Endodermal cell (in vitro differentiated cells): ENCODE measurements around the gene TMPRSS2. TPM values are rescaled to one million over a fixed set of nuclear protein-coding genes. Genes with fewer than 3 reads are reported as not detected.
A peak's percentile ranks its signal among the peaks of the same experiment; 100 is the strongest.
"Not testable (repeated sequence)": the region's sequence is repeated elsewhere in the genome, so short reads cannot be mapped to it uniquely, and the experiment has no call there.

Source experiments
- DNase-seq: peaks from one replicate; pipeline ENCODE4 v3.0.0-alpha.2; 2017
- H3K27ac ChIP-seq: 2 replicates; pipeline ENCODE4 v1.5.1; 2013; ENCODE audit warnings: mild to moderate bottlenecking, low read depth, low read length, moderate library complexity
- H3K27me3 ChIP-seq: 2 replicates; pipeline ENCODE4 v1.6.1; 2013; ENCODE audit warnings: mild to moderate bottlenecking, low read length, moderate library complexity; ENCODE audit not compliant: insufficient read depth, control insufficient read depth, poor library complexity, severe bottlenecking
- H3K36me3 ChIP-seq: 2 replicates; pipeline ENCODE4 v1.7.0; 2013; ENCODE audit warnings: mild to moderate bottlenecking, low read length, moderate library complexity; ENCODE audit not compliant: control insufficient read depth, insufficient read depth
- H3K4me1 ChIP-seq: one replicate; pipeline ENCODE4 v1.7.0; 2013; ENCODE audit warnings: low read length; ENCODE audit not compliant: control insufficient read depth, insufficient read depth
- H3K4me3 ChIP-seq: 2 replicates; pipeline ENCODE4 v1.5.1; 2013; ENCODE audit warnings: mild to moderate bottlenecking, low read length, moderate library complexity
- H3K9ac ChIP-seq: 2 replicates; pipeline ENCODE4 v1.6.1; 2013; ENCODE audit warnings: mild to moderate bottlenecking, low read length, moderate library complexity; ENCODE audit not compliant: poor library complexity, severe bottlenecking; ENCODE audit errors: extremely low read depth
- H3K9me3 ChIP-seq: 2 replicates; pipeline ENCODE4 v1.6.1; 2013; ENCODE audit warnings: mild to moderate bottlenecking, low read length, moderate library complexity; ENCODE audit not compliant: control insufficient read depth
- H3K27ac Mint-ChIP-seq: 2 replicates; pipeline ENCODE4 v1.8.0; 2020; ENCODE audit warnings: mixed read lengths
- H3K27me3 Mint-ChIP-seq: 2 replicates; pipeline ENCODE4 v1.8.0; 2021; ENCODE audit warnings: mild to moderate bottlenecking, mixed read lengths; ENCODE audit not compliant: insufficient read depth
- H3K36me3 Mint-ChIP-seq: 2 replicates; pipeline ENCODE4 v1.8.0; 2020; ENCODE audit warnings: low read depth, mixed read lengths
- H3K4me1 Mint-ChIP-seq: 2 replicates; pipeline ENCODE4 v1.8.0; 2020; ENCODE audit warnings: mixed read lengths
- H3K4me3 Mint-ChIP-seq: 2 replicates; pipeline ENCODE4 v1.8.0; 2020; ENCODE audit warnings: mild to moderate bottlenecking, moderate library complexity, mixed read lengths
- H3K9me3 Mint-ChIP-seq: 2 replicates; pipeline ENCODE4 v1.8.0; 2020; ENCODE audit warnings: mild to moderate bottlenecking, mixed read lengths
- CTCF ChIP-seq: fragments of 200-600 bp; sonication (generic); conservative IDR thresholded peaks from 2 replicates; pipeline ENCODE4 v1.5.0; 2021; ENCODE audit warnings: antibody characterized with exemption, mild to moderate bottlenecking
- WGBS, 2 experiments: methylation state at CpG; one replicate each; pipeline versions ENCODE4 v1.1.5 to v1.1.7; 2013; ENCODE audit warnings: missing lambda C conversion rate in 2 of 2, mixed read lengths in 1 of 2; ENCODE audit not compliant: insufficient coverage in 1 of 2, insufficient read length in 1 of 2; 5-methylcytosine and 5-hydroxymethylcytosine counted together
- total RNA-seq, 2 donors: library from RNA; stranded (reverse); fragmentation: NEBNext Ultra II Directional in 1 of 2; extraction: Animal tissue kit (Norgen Biotek cat#: 25700) in 1 of 2; gene quantifications; 2 replicates in 1 of 2; 3 replicates in 1 of 2; pipeline ENCODE4 v1.2.1, GENCODE V29; 2021

Gene TMPRSS2
- total RNA-seq, 2 donors from 2014 or later: 17.6 to 19.2 TPM

GRCh38 chr21:41418956-41419680, 88.8 kb downstream of the TMPRSS2 start:
- DNase-seq: peak; percentile 54
- Histone ChIP-seq H3K9me3 (no peaks in the 10 kb centered on the region), H3K4me3 (no peak overlapping the region), H3K27me3 (peaks cover 16% of the 10 kb centered on the region), H3K9ac (no peak overlapping the region), H3K27ac (no peak overlapping the region), H3K36me3 (no peaks in the 10 kb centered on the region), H3K4me1 (peaks cover 4% of the 10 kb centered on the region)
- no peak for TF ChIP-seq CTCF
- 91 to 94% methylated on average over 10 to 11 of the region's 11 CpGs for WGBS, 2 experiments
- H3K4me1 Mint-ChIP-seq: peaks cover 11% of the 10 kb centered on the region
- H3K4me3 Mint-ChIP-seq: peak overlapping the region; percentile 59
- no peaks in the 10 kb centered on the region for H3K36me3 Mint-ChIP-seq
- H3K27me3 Mint-ChIP-seq: peaks cover 22% of the 10 kb centered on the region
- peaks cover 3% of the 10 kb centered on the region for H3K9me3 Mint-ChIP-seq
- H3K27ac Mint-ChIP-seq: no peak overlapping the region

GRCh38 chr21:41418393-41418792, 89.6 kb downstream of the TMPRSS2 start:
- no peak overlapping the region for H3K27ac Mint-ChIP-seq
- Histone ChIP-seq H3K36me3 (no peaks in the 10 kb centered on the region), H3K9me3 (no peaks in the 10 kb centered on the region), H3K4me3 (no peak overlapping the region), H3K9ac (no peak overlapping the region), H3K27me3 (peaks cover 12% of the 10 kb centered on the region), H3K27ac (no peak overlapping the region), H3K4me1 (peaks cover 4% of the 10 kb centered on the region)
- WGBS, 2 experiments: 93 to 100% methylated on average over 1 to 6 of the region's 6 CpGs
- H3K9me3 Mint-ChIP-seq: peaks cover 3% of the 10 kb centered on the region
- DNase-seq: no peak
- peaks cover 11% of the 10 kb centered on the region for H3K4me1 Mint-ChIP-seq
- TF ChIP-seq CTCF: no peak
- H3K4me3 Mint-ChIP-seq: no peak overlapping the region
- peaks cover 16% of the 10 kb centered on the region for H3K27me3 Mint-ChIP-seq
- no peaks in the 10 kb centered on the region for H3K36me3 Mint-ChIP-seq

- H3K9me3 ChIP-seq, H3K4me3 ChIP-seq, H3K4me3 Mint-ChIP-seq, H3K9me3 Mint-ChIP-seq, H3K9ac ChIP-seq, H3K27ac ChIP-seq, DNase-seq, H3K36me3 ChIP-seq, H3K27ac Mint-ChIP-seq, H3K27me3 ChIP-seq, H3K4me1 ChIP-seq, H3K36me3 Mint-ChIP-seq: not testable (repeated sequence)
- WGBS, 2 experiments: 70% methylated on average over 2 of the region's 2 CpGs; no CpG with 5 or more reads in 1 of the 2 experiments
- H3K27me3 Mint-ChIP-seq: peaks cover 14% of the 10 kb centered on the region
- H3K4me1 Mint-ChIP-seq: peaks cover 11% of the 10 kb centered on the region
Observed at GRCh38 chr21:41417505-41417904, 90.5 kb downstream of the TMPRSS2 start.

Other genes starting within 250 kb of the TMPRSS2 start
- gene FAM3B, start 191.4 kb downstream of the TMPRSS2 start, total RNA-seq: 1 to 10 TPM; 2.1 to 3.1 TPM
- gene MX2, start 146.1 kb downstream of the TMPRSS2 start, total RNA-seq: 10 to 100 TPM in 1 of 2 donors, 1 to 10 TPM in 1; 1.6 to 11.4 TPM
- gene MX1, start 81.9 kb downstream of the TMPRSS2 start, total RNA-seq: under 1 TPM; 0.42 to 0.84 TPM